Activated CD4-positive, alpha-beta memory T cell treated with anti-CD3 and anti-CD28 coated beads, Interleukin-2, amount 10 ng/mL, durations not matched to agents 7 days and 5 days (primary cell): ENCODE data around the gene LPCAT1. TPM values are rescaled to one million over a fixed set of nuclear protein-coding genes. Genes with fewer than 3 reads are reported as not detected.
"Not testable (repeated sequence)": the region's sequence is repeated elsewhere in the genome, so short reads cannot be mapped to it uniquely, and the experiment has no call there.

Experiments
- CTCF ChIA-PET: fragments of 350-600 bp; sonication (Branson Sonifier 250); formaldehyde crosslinking; loops from one replicate; lab custom pipeline; 2021; ENCODE audit warnings: antibody characterized with exemption, inconsistent platforms; lab: Charles Lee
- POLR2A ChIA-PET: fragments of 350-600 bp; sonication (Branson Sonifier 250); formaldehyde crosslinking; loops from one replicate; lab custom pipeline; 2021; ENCODE audit warnings: antibody characterized with exemption; lab: Charles Lee
- DNase-seq: peaks from one replicate; pipeline ENCODE4 v3.0.0-alpha.2; 2020
- H3K27ac Mint-ChIP-seq: one replicate; pipeline ENCODE4 v1.8.0; 2021; ENCODE audit warnings: mild to moderate bottlenecking, mixed read lengths
- H3K27me3 Mint-ChIP-seq: one replicate; pipeline ENCODE4 v1.8.0; 2021; ENCODE audit warnings: mixed read lengths
- H3K36me3 Mint-ChIP-seq: one replicate; pipeline ENCODE4 v1.8.0; 2021; ENCODE audit warnings: low read depth, mixed read lengths
- H3K4me1 Mint-ChIP-seq: one replicate; pipeline ENCODE4 v1.8.0; 2021; ENCODE audit warnings: mixed read lengths
- H3K4me3 Mint-ChIP-seq: one replicate; pipeline ENCODE4 v1.8.0; 2021; ENCODE audit warnings: mild to moderate bottlenecking, mixed read lengths
- H3K9me3 Mint-ChIP-seq: one replicate; pipeline ENCODE4 v1.8.0; 2021; ENCODE audit warnings: mixed read lengths
- total RNA-seq, 2 experiments: library from RNA; stranded (reverse); gene quantifications; one replicate each; pipeline ENCODE4 v1.2.3, GENCODE V29; 2021

Gene LPCAT1, protein sequence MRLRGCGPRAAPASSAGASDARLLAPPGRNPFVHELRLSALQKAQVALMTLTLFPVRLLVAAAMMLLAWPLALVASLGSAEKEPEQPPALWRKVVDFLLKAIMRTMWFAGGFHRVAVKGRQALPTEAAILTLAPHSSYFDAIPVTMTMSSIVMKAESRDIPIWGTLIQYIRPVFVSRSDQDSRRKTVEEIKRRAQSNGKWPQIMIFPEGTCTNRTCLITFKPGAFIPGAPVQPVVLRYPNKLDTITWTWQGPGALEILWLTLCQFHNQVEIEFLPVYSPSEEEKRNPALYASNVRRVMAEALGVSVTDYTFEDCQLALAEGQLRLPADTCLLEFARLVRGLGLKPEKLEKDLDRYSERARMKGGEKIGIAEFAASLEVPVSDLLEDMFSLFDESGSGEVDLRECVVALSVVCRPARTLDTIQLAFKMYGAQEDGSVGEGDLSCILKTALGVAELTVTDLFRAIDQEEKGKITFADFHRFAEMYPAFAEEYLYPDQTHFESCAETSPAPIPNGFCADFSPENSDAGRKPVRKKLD
- 10 to 100 TPM; 68.7 to 71.4 TPM for total RNA-seq

DNA sequence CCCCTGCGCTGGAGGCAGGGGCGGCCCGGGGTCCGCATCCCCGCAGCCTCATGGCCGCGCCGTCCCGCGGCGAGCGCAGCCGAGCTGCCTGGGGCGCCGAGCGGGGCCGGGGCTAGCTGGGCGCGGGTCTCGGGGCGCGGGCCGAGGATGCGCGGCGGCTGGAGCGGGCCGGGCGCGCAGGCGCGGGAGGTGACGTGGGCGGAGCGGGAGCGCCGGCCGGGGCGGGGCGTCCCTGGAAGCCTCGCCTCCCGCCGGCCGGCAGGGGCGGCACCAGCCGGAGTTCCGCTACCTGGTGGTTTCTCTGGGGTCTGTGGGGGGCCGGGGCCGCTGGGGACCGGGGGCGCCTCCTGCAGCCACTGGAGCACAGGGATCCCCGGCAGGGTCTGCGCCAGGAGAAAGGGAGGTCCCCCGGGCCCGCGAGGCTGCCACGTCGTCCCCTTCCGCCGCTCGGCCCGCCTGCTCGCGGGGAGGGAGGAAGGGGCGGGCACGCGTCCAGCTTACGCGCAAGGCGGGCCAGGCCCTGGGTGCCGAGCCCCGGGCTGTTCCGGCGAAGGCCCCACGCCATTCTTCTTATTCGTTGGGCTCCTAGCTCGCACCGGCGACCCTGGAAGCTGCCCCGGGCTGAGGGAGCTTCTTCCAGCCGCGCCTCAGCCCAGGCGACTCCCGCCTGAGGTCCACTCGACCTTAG is at the start of gene LPCAT1:
LPCAT1 (minus strand) TSS at position 168 of the 688 bp plus-strand sequence; CDS start at position 52, 116 bp downstream.
- Mint-ChIP-seq H3K4me1 (peaks cover 33% of the 10 kb centered on the region), H3K27ac (peak within 1 kb of the TSS; percentile 54), H3K36me3 (peaks cover 21% of the 10 kb centered on the region), H3K4me3 (peak within 1 kb of the TSS; percentile 76), H3K9me3 (no peaks in the 10 kb centered on the region), H3K27me3 (peaks cover 4% of the 10 kb centered on the region)
- ChIA-PET CTCF (interaction anchor here (1.5 kb wide), 1 partner anchor 12 kb away, joined by 7 read pairs; no protein-coding TSS in a partner anchor), POLR2A (interaction anchor here (0.7 to 2.2 kb wide), 8 partner anchors 9 to 631 kb away, joined by 3 to 17 read pairs (median 4); partner anchors contain the start of genes BRD9, CLPTM1L and TRIP13)
- DNase-seq, result peak; percentile 78

GRCh38 chr5:1571875-1572274 is 48.1 kb upstream of the LPCAT1 start:
- DNase-seq, H3K4me1 Mint-ChIP-seq, H3K36me3 Mint-ChIP-seq, H3K4me3 Mint-ChIP-seq, H3K9me3 Mint-ChIP-seq, POLR2A ChIA-PET, H3K27me3 Mint-ChIP-seq, H3K27ac Mint-ChIP-seq: not testable (repeated sequence)
- CTCF ChIA-PET, result interaction anchor here (0.7 kb wide), 1 partner anchor 1384 kb away, joined by 3 read pairs; no protein-coding TSS in a partner anchor

- Mint-ChIP-seq H3K4me1 (peaks cover 2% of the 10 kb centered on the region), H3K27ac (no peak overlapping the region), H3K36me3 (peaks cover 4% of the 10 kb centered on the region), H3K4me3 (no peak overlapping the region), H3K27me3 (no peaks in the 10 kb centered on the region), H3K9me3 (peaks cover 5% of the 10 kb centered on the region)
- POLR2A ChIA-PET, result no interaction called here
- CTCF ChIA-PET, result no interaction called here
- DNase-seq, result no peak
Measured at GRCh38 chr5:1570975-1571374, 47.2 kb upstream of the LPCAT1 start.

GRCh38 chr5:1568201-1568979 is 44.6 kb upstream of the LPCAT1 start:
- H3K4me3 Mint-ChIP-seq, result no peak overlapping the region
- ChIA-PET POLR2A (no interaction called here), CTCF (no interaction called here)
- DNase-seq, result no peak
- H3K9me3 Mint-ChIP-seq, result peaks cover 5% of the 10 kb centered on the region
- no peaks in the 10 kb centered on the region for H3K27me3 Mint-ChIP-seq
- peaks cover 4% of the 10 kb centered on the region for H3K36me3 Mint-ChIP-seq
- H3K27ac Mint-ChIP-seq, result no peak overlapping the region
- no peaks in the 10 kb centered on the region for H3K4me1 Mint-ChIP-seq

- H3K4me3 Mint-ChIP-seq, H3K27me3 Mint-ChIP-seq, POLR2A ChIA-PET, H3K4me1 Mint-ChIP-seq, DNase-seq, H3K9me3 Mint-ChIP-seq, CTCF ChIA-PET, H3K27ac Mint-ChIP-seq, H3K36me3 Mint-ChIP-seq: not testable (repeated sequence)
Measured at GRCh38 chr5:1567527-1568200, 43.9 kb upstream of the LPCAT1 start.

DNA sequence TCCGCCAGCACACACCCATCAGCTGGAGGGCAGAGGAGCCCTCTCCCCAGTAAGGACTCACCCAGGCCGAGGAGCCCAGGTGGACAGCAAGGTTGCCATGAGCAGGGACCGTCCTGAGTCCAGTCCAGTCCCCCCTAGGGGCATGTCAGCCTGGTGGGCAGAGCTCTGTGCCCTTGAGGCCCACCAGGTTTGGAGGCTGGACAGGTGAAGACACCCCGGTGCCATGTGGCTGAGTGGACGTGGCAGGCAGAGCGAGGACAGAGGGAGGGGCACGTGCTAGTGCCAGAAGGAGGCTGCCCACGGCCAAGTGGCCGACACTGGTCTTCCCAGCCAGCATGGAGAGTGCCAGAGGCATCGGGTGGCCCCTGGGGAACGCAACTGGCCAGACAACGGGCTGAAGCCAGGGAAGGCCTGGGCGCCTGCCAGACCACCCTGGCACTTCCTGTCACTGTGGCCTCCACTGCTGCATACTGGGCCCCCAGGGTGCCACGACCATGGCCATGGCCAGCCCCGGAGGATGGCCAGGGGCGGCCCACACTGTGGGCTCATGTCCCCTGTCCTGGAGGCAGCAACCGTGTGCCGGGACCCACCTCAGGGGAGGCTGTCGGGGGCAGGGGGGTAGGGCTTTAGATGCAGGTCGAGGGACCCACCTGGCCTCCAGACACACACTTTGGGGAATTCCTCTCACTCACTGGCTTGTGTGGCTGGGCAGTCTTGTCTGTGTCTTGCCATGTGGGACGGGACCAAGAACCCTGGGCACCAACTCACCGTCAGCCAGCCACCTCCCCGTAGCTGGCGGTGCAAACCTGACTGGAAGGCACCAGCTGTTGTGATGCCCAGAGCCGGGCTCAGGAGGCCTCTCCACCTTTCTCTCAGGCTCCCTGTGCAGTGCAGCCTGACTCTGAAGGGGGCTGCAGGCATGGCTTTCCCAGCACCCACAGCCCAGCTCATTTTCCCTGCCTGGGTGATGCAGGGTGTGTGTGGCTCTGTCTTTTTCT is 42.3 kb upstream of the LPCAT1 start:
- Mint-ChIP-seq H3K9me3 (peaks cover 5% of the 10 kb centered on the region), H3K27me3 (peaks cover 6% of the 10 kb centered on the region), H3K4me3 (no peak overlapping the region), H3K4me1 (no peaks in the 10 kb centered on the region), H3K27ac (no peak overlapping the region), H3K36me3 (peaks cover 4% of the 10 kb centered on the region)
- POLR2A ChIA-PET, result no interaction called here
- DNase-seq, result no peak
- CTCF ChIA-PET, result no interaction called here

DNA sequence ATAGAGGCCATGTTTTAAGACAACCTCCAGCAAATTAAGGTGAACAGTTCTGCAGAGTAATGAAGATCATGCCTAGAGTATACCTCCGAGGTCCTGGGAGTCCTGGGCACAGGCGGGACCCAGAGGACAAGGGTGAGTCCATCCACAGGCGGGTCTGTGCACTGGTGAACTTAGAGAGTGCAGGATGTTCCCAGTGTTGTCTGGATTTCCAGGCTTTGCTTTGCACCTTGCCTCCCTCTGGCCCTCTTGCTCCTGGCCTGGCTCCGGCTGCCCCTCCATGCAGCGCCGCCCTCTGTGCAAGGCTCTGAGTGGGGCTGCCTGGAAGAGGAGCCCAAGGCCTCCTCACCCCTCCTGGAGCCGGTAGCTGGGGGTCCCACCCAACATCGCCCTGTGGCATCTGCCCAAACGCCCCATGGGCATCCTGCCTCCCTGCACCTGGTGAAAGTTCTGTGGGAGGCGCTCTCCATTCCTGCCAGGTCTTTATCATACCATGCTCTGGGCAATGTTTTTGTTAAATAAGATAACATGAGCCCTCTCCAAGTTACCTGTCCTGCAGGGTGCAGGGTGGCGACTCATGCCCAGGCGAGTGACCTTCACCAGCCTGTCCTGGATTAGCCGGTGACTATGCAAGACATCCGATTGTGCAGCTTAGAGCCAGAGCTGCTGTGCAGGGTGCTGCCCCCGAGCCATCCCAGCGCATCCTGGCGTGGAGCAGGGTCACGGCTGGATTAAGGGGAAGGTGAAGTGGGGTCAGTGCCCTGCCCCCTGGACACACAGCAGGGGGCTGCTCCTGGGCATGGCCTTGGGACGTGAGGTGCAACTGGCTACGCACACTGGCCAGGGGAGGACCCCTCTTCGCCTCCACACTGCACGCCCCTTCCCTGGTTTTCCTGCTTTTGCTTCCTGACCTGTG is 41.3 kb upstream of the LPCAT1 start:
- peaks cover under 1% of the 10 kb centered on the region for H3K9me3 Mint-ChIP-seq
- H3K36me3 Mint-ChIP-seq, result peaks cover under 1% of the 10 kb centered on the region
- H3K4me1 Mint-ChIP-seq, result no peaks in the 10 kb centered on the region
- POLR2A ChIA-PET, result no interaction called here
- peaks cover 10% of the 10 kb centered on the region for H3K27me3 Mint-ChIP-seq
- CTCF ChIA-PET, result no interaction called here
- DNase-seq, result no peak
- H3K4me3 Mint-ChIP-seq, result no peak overlapping the region
- H3K27ac Mint-ChIP-seq, result no peak overlapping the region

GRCh38 chr5:1564182-1564748 is 40.5 kb upstream of the LPCAT1 start:
- H3K27ac Mint-ChIP-seq, result no peak overlapping the region
- ChIA-PET POLR2A (no interaction called here), CTCF (no interaction called here)
- H3K4me1 Mint-ChIP-seq, result no peaks in the 10 kb centered on the region
- peaks cover 10% of the 10 kb centered on the region for H3K27me3 Mint-ChIP-seq
- no peaks in the 10 kb centered on the region for H3K9me3 Mint-ChIP-seq
- DNase-seq, result no peak
- no peak overlapping the region for H3K4me3 Mint-ChIP-seq
- no peaks in the 10 kb centered on the region for H3K36me3 Mint-ChIP-seq

DNA sequence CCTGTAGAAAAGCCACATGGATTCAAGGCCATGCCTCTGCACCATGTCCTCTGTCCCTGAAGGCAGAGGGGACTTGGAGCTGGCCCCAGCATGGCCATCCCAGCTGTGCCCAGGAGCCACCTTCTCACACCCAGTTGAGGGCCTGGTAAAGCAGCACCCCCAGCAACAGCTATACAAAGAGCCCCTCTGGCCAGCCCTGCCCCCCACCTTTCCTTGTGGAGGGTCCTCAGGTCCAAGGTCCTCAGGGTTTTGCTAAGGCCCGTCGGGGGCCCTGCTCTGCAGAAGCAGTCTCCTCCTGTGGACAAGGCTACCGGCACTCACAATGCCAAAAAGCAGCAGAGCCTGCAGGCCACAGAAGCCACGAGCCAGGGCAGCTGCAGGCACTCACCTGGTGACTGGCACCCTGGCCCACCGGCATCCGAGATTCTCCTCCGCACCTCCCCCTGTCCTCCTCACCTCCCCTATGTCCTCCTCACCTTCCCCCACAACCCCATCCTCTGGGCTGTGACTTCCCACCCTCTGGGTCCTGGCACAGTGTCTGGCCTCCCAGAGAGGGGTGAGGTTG is 39.9 kb upstream of the LPCAT1 start:
- Mint-ChIP-seq H3K27me3 (peaks cover 13% of the 10 kb centered on the region), H3K4me1 (no peaks in the 10 kb centered on the region), H3K4me3 (no peak overlapping the region), H3K36me3 (no peaks in the 10 kb centered on the region), H3K27ac (no peak overlapping the region), H3K9me3 (no peaks in the 10 kb centered on the region)
- CTCF ChIA-PET, result no interaction called here
- no peak for DNase-seq
- POLR2A ChIA-PET, result no interaction called here

DNA sequence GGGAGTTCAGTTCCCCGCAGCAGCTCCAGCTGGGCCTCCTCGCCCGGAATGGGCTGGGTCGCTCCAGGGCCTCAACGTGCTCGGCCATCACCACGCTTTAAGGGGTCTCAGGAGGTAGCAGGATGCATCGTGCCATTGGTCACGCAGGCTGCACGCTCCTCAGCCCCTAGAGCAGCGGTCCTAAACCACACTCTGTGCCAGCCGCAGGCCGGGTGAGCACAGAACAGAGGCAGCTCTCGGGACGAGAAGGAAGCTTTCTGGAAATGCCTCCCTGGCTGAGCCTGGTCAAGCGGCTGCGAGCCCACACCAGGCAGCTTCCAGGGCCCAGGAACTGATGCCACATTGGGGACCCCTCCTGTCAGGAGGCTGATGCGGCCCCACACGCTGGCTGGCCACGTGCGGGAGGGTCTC is 39.3 kb upstream of the LPCAT1 start:
- ChIA-PET POLR2A (no interaction called here), CTCF (no interaction called here)
- no peak for DNase-seq
- Mint-ChIP-seq H3K27ac (no peak overlapping the region), H3K4me3 (no peak overlapping the region), H3K4me1 (no peaks in the 10 kb centered on the region), H3K27me3 (peaks cover 13% of the 10 kb centered on the region), H3K9me3 (no peaks in the 10 kb centered on the region), H3K36me3 (no peaks in the 10 kb centered on the region)
